ENCODE results near the gene NDFIP2.

DNA sequence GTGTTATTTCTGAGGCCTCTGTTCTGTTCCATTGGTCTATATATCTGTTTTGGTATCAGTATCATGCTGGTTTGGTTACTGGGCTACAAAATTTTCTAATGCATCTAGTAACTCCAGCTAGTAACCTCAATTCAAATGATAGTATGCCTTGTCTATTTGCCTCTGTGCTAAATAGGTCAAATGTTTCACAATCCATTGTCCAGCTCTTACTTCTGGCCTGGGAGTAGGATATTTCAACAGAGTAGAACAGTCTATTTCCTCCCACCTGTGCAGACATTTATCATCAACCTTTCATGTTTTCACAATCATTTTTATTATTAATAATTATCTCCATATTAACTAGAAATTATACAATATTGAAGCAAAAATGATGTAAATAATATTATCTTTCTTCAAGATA is 18.1 kb upstream of the NDFIP2 start:
- TF ChIP-seq, protein P1, sequence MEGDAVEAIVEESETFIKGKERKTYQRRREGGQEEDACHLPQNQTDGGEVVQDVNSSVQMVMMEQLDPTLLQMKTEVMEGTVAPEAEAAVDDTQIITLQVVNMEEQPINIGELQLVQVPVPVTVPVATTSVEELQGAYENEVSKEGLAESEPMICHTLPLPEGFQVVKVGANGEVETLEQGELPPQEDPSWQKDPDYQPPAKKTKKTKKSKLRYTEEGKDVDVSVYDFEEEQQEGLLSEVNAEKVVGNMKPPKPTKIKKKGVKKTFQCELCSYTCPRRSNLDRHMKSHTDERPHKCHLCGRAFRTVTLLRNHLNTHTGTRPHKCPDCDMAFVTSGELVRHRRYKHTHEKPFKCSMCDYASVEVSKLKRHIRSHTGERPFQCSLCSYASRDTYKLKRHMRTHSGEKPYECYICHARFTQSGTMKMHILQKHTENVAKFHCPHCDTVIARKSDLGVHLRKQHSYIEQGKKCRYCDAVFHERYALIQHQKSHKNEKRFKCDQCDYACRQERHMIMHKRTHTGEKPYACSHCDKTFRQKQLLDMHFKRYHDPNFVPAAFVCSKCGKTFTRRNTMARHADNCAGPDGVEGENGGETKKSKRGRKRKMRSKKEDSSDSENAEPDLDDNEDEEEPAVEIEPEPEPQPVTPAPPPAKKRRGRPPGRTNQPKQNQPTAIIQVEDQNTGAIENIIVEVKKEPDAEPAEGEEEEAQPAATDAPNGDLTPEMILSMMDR (IDR thresholded peaks at IDR 0.05) = no peak
- TF ChIP-seq POLR2A (IDR thresholded peaks at IDR 0.05) = no peak
